Measurements from ENCODE around the gene ZNF774.

The ZNF774 gene

DNA sequence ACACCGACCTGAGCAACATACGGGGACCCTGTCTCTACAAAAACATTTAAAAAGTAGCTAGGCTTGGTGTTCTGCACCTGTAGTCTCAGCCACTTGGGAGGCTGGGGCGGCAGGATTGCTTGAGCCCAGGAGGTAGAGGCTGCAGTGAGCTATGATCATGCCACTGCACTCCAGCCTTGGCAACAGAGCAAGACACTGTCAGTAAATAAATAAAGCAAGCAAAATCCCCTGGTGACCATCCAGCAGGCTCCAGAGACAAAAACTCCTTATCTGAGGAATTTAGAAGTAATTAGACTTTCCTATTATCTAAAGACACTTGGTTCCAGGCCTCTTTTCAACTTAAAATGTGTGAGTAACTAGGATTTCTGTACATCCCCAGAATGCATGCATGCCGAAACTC lies 29.5 kb upstream of the ZNF774 start:
- peaks cover 7% of the 10 kb centered on the region for H3K4me1 ChIP-seq (ENCODE audit: insufficient read depth, low read length)
- no peaks in the 10 kb centered on the region for H3K27me3 ChIP-seq (ENCODE audit: insufficient read depth, low read length)
- no peak overlapping the region for H3K9ac ChIP-seq (ENCODE audit: low read depth, low read length)
- 88% methylated on average over 4 of the region's 4 CpGs for WGBS
- no peak overlapping the region; the same call in 1 of the 2 replicates for H3K27ac ChIP-seq (ENCODE audit: low read depth, low read length)
- no peaks in the 10 kb centered on the region for H3K36me3 ChIP-seq (ENCODE audit: insufficient read depth, low read length)
- no peaks in the 10 kb centered on the region for H3K9me3 ChIP-seq (ENCODE audit: insufficient read depth, low read depth, low read length)
- H3K4me3 ChIP-seq (ENCODE audit: low read length): no peak overlapping the region

DNA sequence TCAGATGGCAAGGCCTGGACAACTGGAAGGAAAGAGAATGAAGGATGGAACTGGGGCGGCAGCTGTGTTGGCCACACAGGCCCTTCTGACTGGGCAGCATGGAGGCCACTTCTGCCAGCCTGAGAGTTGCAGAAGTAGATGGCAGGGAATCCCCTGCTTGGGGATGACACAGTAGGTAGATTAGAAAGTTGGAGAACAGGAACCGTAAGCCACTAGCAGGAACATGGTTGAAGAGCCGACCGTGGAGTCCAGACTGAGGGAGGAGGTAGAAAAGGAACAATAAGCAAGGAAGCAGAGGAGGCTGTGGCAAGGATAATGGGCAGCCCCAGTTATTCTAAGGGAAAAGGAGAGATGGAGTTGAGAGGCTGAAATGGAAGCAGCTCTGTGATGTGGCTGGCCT lies 26.4 kb upstream of the ZNF774 start:
- Histone ChIP-seq H3K4me1 (ENCODE audit: insufficient read depth, low read length) (peaks cover 2% of the 10 kb centered on the region), H3K36me3 (ENCODE audit: insufficient read depth, low read length) (no peaks in the 10 kb centered on the region), H3K9me3 (ENCODE audit: insufficient read depth, low read depth, low read length) (no peaks in the 10 kb centered on the region), H3K27ac (ENCODE audit: low read depth, low read length) (no peak overlapping the region), H3K4me3 (ENCODE audit: low read length) (no peak overlapping the region), H3K9ac (ENCODE audit: low read depth, low read length) (no peak overlapping the region), H3K27me3 (ENCODE audit: insufficient read depth, low read length) (no peaks in the 10 kb centered on the region)
- WGBS: 95% methylated on average over 4 of the region's 4 CpGs

DNA sequence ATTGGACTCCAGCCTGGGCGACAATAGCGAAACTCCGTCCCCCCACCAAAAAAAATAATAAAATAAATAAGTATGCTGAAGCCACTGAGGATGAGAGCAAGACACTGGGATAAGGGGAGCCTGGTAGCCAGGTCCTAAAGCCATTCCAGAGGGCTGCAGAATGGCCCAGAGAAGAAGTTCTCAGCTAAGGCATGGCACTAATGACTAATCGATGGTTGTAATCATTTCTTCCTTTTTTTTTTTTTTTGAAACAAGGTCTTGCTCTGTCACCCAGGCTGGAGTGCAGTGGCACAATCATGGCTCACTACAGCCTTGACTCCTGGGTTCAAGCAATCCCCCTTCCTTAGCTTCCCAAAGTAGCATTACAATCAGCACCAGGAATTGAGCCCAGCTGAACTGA lies 25.6 kb upstream of the ZNF774 start:
- Histone ChIP-seq H3K9ac (ENCODE audit: low read depth, low read length) (no peak overlapping the region), H3K4me1 (ENCODE audit: insufficient read depth, low read length) (no peaks in the 10 kb centered on the region), H3K27ac (ENCODE audit: low read depth, low read length) (no peak overlapping the region), H3K4me3 (ENCODE audit: low read length) (no peak overlapping the region), H3K9me3 (ENCODE audit: insufficient read depth, low read depth, low read length) (no peaks in the 10 kb centered on the region), H3K27me3 (ENCODE audit: insufficient read depth, low read length) (no peaks in the 10 kb centered on the region), H3K36me3 (ENCODE audit: insufficient read depth, low read length) (no peaks in the 10 kb centered on the region)
- WGBS: 95% methylated on average over 1 of the region's 4 CpGs

DNA sequence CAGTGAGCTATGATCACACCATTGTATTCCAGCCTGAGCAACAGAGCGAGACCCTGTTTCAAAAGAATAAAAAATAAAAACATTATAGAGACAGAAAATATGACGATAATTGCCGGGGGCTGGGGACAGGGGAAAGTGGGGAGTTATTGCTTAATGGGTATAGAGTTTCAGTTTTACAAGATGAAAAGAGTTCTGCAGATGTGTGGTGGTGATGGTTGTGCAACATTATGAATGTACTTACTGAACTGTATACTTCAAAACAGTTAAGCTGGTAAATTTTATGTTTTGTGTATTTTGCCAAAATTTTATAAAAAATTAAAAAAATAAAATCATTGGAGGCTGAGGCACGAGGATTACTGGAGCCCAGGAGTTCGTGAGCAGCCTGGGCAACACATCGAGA lies 24.8 kb upstream of the ZNF774 start:
- 96% methylated on average over 5 of the region's 6 CpGs for WGBS
- Histone ChIP-seq H3K9me3 (ENCODE audit: insufficient read depth, low read depth, low read length) (no peaks in the 10 kb centered on the region), H3K9ac (ENCODE audit: low read depth, low read length) (no peak overlapping the region), H3K27me3 (ENCODE audit: insufficient read depth, low read length) (no peaks in the 10 kb centered on the region), H3K4me1 (ENCODE audit: insufficient read depth, low read length) (no peaks in the 10 kb centered on the region), H3K27ac (ENCODE audit: low read depth, low read length) (no peak overlapping the region), H3K4me3 (ENCODE audit: low read length) (no peak overlapping the region), H3K36me3 (ENCODE audit: insufficient read depth, low read length) (no peaks in the 10 kb centered on the region)

DNA sequence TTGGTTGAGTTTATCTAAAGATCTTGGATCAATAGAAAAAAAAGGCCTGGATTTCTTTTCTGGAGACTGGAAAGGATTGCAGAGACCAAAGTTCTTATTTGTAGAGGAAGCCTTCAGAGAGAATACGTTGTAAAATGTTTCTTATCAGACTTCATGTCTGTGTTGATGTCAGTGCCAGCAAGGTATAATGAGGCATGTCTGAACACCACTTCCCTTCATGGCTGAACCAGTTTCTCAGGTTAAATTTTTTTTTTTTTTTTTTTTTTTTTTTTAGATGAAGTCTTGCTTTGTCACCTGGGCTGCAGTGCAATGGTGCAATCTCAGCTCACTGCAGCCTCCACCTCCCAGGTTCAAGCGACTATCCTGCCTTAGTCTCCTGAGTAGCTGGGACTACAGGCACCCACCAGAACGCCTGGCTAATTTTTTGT lies 17.8 kb upstream of the ZNF774 start:
- Histone ChIP-seq H3K27me3 (ENCODE audit: insufficient read depth, low read length) (no peaks in the 10 kb centered on the region), H3K9me3 (ENCODE audit: insufficient read depth, low read depth, low read length) (no peaks in the 10 kb centered on the region), H3K36me3 (ENCODE audit: insufficient read depth, low read length) (no peaks in the 10 kb centered on the region), H3K27ac (ENCODE audit: low read depth, low read length) (no peak overlapping the region), H3K9ac (ENCODE audit: low read depth, low read length) (no peak overlapping the region), H3K4me1 (ENCODE audit: insufficient read depth, low read length) (no peaks in the 10 kb centered on the region), H3K4me3 (ENCODE audit: low read length) (no peak overlapping the region)
- WGBS: 90% methylated on average over 3 of the region's 3 CpGs

DNA sequence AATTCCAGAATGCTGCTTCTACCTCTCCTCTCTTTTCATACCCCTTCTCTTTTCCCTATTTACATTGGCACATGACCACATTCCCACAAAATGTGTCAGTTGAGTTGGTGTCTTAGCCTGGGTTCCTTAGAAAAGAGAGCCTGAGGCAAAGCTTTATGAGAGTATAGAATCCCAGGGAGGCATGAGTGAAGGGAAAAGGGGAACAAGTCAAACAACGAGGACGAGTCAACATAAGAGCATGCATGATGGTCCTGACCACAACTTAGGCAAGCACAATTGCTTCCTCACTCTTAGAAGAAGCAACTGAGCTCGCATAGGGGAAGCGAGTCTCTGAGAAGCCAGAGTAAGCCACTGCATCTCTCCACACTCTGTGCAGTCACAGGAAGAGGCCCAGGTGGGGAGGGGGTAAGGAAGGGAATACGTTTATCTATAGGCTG lies 15.4 kb upstream of the ZNF774 start:
- no peaks in the 10 kb centered on the region for H3K4me1 ChIP-seq (ENCODE audit: insufficient read depth, low read length)
- no peaks in the 10 kb centered on the region for H3K9me3 ChIP-seq (ENCODE audit: insufficient read depth, low read depth, low read length)
- no peak overlapping the region for H3K9ac ChIP-seq (ENCODE audit: low read depth, low read length)
- H3K27me3 ChIP-seq (ENCODE audit: insufficient read depth, low read length): no peaks in the 10 kb centered on the region
- no peak overlapping the region for H3K4me3 ChIP-seq (ENCODE audit: low read length)
- no peak overlapping the region for H3K27ac ChIP-seq (ENCODE audit: low read depth, low read length)
- 79% methylated on average over 5 of the region's 5 CpGs for WGBS
- no peaks in the 10 kb centered on the region for H3K36me3 ChIP-seq (ENCODE audit: insufficient read depth, low read length)

DNA sequence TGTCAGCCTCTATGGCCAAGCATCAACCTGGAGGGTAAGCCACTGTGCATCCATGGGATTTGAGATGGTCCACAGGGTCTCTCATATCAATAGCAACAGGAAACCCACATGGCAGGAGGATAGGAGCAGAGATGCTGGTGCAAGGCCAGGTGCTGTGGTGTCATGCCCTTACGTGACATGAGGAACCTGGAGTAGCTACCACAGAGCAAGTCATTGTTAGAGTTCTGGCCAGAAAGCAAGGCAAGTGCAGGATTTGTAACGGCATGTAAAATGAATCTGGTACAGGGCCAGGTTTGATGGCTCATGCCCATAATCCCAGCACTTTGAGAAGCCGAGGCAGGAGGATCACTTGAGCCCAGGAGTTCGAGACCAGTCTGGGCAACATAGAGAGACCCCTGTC lies 14.8 kb upstream of the ZNF774 start:
- no peak overlapping the region for H3K4me3 ChIP-seq (ENCODE audit: low read length)
- H3K9ac ChIP-seq (ENCODE audit: low read depth, low read length): no peak overlapping the region
- no peaks in the 10 kb centered on the region for H3K4me1 ChIP-seq (ENCODE audit: insufficient read depth, low read length)
- 95% methylated on average over 4 of the region's 4 CpGs for WGBS
- no peaks in the 10 kb centered on the region for H3K27me3 ChIP-seq (ENCODE audit: insufficient read depth, low read length)
- no peaks in the 10 kb centered on the region for H3K9me3 ChIP-seq (ENCODE audit: insufficient read depth, low read depth, low read length)
- H3K27ac ChIP-seq (ENCODE audit: low read depth, low read length): no peak overlapping the region
- no peaks in the 10 kb centered on the region for H3K36me3 ChIP-seq (ENCODE audit: insufficient read depth, low read length)

DNA sequence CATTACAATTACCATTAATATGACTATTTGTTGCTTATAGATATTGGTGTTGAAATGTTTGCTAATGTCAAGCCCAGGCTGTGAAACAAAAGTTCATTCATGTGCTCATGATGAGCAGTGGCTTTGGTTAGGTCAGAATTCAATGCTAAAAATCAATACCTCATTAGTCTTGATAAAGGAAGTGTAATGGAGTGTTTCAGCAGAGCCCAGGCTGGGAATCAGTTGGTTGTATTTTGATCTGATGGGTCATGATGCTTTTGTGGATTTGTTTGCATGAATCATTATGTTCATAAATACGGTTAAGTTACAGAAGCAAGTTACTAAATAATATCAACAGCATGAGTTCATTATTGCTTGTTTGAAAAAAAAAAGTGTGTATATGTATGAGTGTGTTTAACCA lies 13.6 kb upstream of the ZNF774 start:
- Histone ChIP-seq H3K9ac (ENCODE audit: low read depth, low read length) (no peak overlapping the region), H3K4me1 (ENCODE audit: insufficient read depth, low read length) (no peaks in the 10 kb centered on the region), H3K4me3 (ENCODE audit: low read length) (no peak overlapping the region)

DNA sequence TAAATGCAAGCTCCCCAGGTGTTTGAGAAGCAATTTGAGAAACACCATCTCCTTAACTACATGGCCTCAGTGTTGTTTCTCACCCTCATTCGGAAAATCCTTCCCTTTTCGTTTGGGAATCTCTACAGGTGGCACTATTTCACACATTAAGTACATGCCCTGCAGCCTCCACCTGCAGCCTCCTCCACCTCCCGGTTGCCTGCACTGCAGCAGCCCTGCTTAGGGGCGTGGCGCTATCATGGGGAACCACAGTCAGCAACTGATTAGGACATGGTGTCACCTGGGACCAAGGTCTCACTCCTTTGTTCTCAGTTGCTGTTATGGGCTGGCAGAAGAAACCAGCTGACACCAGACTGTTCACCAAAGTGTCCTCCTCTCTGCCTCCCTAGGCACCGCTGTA lies 11.7 kb upstream of the ZNF774 start:
- 60% methylated on average over 6 of the region's 6 CpGs for WGBS
- no peak overlapping the region for H3K27ac ChIP-seq (ENCODE audit: low read depth, low read length)
- H3K4me3 ChIP-seq (ENCODE audit: low read length): no peak overlapping the region
- no peak overlapping the region for H3K9ac ChIP-seq (ENCODE audit: low read depth, low read length)
- H3K36me3 ChIP-seq (ENCODE audit: insufficient read depth, low read length): no peaks in the 10 kb centered on the region
- H3K9me3 ChIP-seq (ENCODE audit: insufficient read depth, low read depth, low read length): no peaks in the 10 kb centered on the region
- no peaks in the 10 kb centered on the region for H3K4me1 ChIP-seq (ENCODE audit: insufficient read depth, low read length)
- H3K27me3 ChIP-seq (ENCODE audit: insufficient read depth, low read length): no peaks in the 10 kb centered on the region

More for the DNA sequence above, 13.6 kb upstream of the ZNF774 start:
- 100% methylated on average over 1 of the region's 1 CpG for WGBS
- H3K36me3 ChIP-seq (ENCODE audit: insufficient read depth, low read length): no peaks in the 10 kb centered on the region
- H3K9me3 ChIP-seq (ENCODE audit: insufficient read depth, low read depth, low read length): no peaks in the 10 kb centered on the region
- no peak overlapping the region for H3K27ac ChIP-seq (ENCODE audit: low read depth, low read length)
- no peaks in the 10 kb centered on the region for H3K27me3 ChIP-seq (ENCODE audit: insufficient read depth, low read length)

DNA sequence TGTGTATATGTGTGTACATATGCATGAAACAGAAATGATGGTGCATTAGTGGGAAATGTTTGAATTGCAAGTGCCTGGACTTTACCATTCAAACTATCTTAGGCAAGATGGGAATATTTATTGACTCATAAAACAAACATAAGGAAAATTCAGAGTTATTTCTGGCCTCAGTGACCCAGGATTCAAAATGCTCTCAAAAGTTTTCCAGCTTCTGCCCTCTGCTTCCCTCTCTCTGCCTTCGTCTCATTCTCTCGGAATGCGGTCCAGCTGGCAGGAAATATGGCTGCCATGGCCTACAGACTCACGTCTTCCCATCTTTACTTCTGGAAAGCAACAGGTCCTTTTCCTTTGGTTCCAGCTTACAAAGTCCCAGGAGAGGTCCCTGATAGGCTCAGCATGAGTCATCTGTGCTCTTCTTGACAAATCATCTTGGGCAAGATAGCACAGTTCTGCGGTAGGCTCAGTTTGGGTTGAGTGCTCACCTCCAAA lies 8.7 kb upstream of the ZNF774 start:
- no peaks in the 10 kb centered on the region for H3K36me3 ChIP-seq (ENCODE audit: insufficient read depth, low read length)
- no peak overlapping the region for H3K9ac ChIP-seq (ENCODE audit: low read depth, low read length)
- 92% methylated on average over 5 of the region's 5 CpGs for WGBS
- no peak overlapping the region for H3K27ac ChIP-seq (ENCODE audit: low read depth, low read length)
- H3K27me3 ChIP-seq (ENCODE audit: insufficient read depth, low read length): no peaks in the 10 kb centered on the region
- H3K9me3 ChIP-seq (ENCODE audit: insufficient read depth, low read depth, low read length): no peaks in the 10 kb centered on the region
- H3K4me3 ChIP-seq (ENCODE audit: low read length): no peak overlapping the region
- H3K4me1 ChIP-seq (ENCODE audit: insufficient read depth, low read length): no peaks in the 10 kb centered on the region

DNA sequence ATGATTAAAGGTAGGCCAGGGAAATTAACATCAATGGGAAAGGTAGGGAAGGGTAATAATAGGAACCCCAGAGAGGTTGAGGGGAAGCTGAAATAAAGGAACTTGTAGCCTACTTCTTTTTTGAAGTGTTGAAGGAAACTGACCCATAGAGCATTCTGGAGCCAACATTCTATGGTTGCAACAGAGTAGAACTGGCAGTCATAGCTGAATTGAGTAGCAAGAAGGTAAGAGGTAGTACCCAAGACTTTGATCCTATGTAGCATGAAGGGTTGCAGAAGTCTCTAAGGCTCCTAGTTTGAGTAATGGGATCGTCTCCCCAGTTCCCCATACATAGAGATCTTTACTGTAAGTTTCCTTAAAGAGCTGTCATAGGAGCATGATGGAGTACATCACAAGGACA lies 7.4 kb upstream of the ZNF774 start:
- Histone ChIP-seq H3K4me1 (ENCODE audit: insufficient read depth, low read length) (no peaks in the 10 kb centered on the region), H3K27me3 (ENCODE audit: insufficient read depth, low read length) (no peaks in the 10 kb centered on the region), H3K36me3 (ENCODE audit: insufficient read depth, low read length) (no peaks in the 10 kb centered on the region), H3K27ac (ENCODE audit: low read depth, low read length) (no peak overlapping the region), H3K9ac (ENCODE audit: low read depth, low read length) (no peak overlapping the region), H3K9me3 (ENCODE audit: insufficient read depth, low read depth, low read length) (no peaks in the 10 kb centered on the region), H3K4me3 (ENCODE audit: low read length) (no peak overlapping the region)
- WGBS: 100% methylated on average over 1 of the region's 1 CpG

DNA sequence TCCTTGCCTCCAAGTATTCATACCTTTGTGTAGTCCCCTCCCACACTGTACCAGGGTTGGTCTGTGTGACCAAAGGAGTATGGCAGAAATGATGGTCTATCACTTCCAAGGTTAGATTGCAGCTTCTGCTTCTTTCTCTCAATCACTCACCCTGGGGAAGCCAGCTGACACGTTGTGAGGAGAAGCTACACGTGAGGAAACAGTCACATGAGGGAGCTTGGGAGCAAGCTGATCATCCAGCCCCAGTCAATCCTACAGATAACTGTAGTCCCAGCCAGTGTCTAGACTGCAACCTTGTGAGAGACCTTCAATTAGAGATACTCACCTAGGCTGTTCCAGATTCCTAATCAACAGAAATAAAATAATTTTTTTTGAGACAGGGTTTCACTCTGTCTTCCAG lies 6.2 kb upstream of the ZNF774 start:
- Histone ChIP-seq H3K4me1 (ENCODE audit: insufficient read depth, low read length) (no peaks in the 10 kb centered on the region), H3K4me3 (ENCODE audit: low read length) (no peak overlapping the region), H3K27me3 (ENCODE audit: insufficient read depth, low read length) (no peaks in the 10 kb centered on the region), H3K36me3 (ENCODE audit: insufficient read depth, low read length) (no peaks in the 10 kb centered on the region), H3K9me3 (ENCODE audit: insufficient read depth, low read depth, low read length) (no peaks in the 10 kb centered on the region), H3K27ac (ENCODE audit: low read depth, low read length) (no peak overlapping the region), H3K9ac (ENCODE audit: low read depth, low read length) (no peak overlapping the region)
- WGBS: 24% methylated on average over 2 of the region's 2 CpGs

Measured in HUES64 (cell line).